NCI-H1436 (cell line): ENCODE measurements around the gene MRPL21.
A peak's percentile ranks its signal among the peaks of the same experiment; 100 is the strongest.

Experiments used
- DNase-seq: peaks from one replicate; lab custom pipeline; 2025; lab: John Stamatoyannopoulos, UW

The MRPL21 gene

GRCh38 chr11:68903288-68904247 lies at the start of gene MRPL21, which contains the start of gene IGHMBP2:
Gene MRPL21, minus strand, starts transcription at chr11:68903832. Its CDS starts 22 bp downstream, at chr11:68903810.
Gene IGHMBP2, plus strand, starts transcription at chr11:68903891. Its CDS starts 62 bp downstream, at chr11:68903953.
- DNase-seq = peak; percentile 75

GRCh38 chr11:68950762-68951161 lies 47.1 kb upstream of the MRPL21 start:
- no peak for DNase-seq

GRCh38 chr11:68950270-68950669 lies 46.6 kb upstream of the MRPL21 start:
- DNase-seq = no peak

- no peak for DNase-seq
These were observed 45.3 kb upstream of the MRPL21 start for GRCh38 chr11:68948935-68949334.

GRCh38 chr11:68948496-68948895 lies 44.9 kb upstream of the MRPL21 start:
- DNase-seq = no peak

GRCh38 chr11:68947151-68947550 lies 43.5 kb upstream of the MRPL21 start:
- no peak for DNase-seq

GRCh38 chr11:68946416-68947090 lies 42.9 kb upstream of the MRPL21 start:
- no peak for DNase-seq

- no peak for DNase-seq
These were observed 39.2 kb upstream of the MRPL21 start for GRCh38 chr11:68942751-68943271.

- DNase-seq = no peak
These were observed 38.5 kb upstream of the MRPL21 start for GRCh38 chr11:68942095-68942620.

- DNase-seq = no peak
These were observed 37.9 kb upstream of the MRPL21 start for GRCh38 chr11:68941324-68942094.

- DNase-seq = no peak
These were observed 37.2 kb upstream of the MRPL21 start for GRCh38 chr11:68940651-68941323.

GRCh38 chr11:68939583-68940555 lies 36.2 kb upstream of the MRPL21 start:
- DNase-seq = no peak

GRCh38 chr11:68938816-68939582 lies 35.4 kb upstream of the MRPL21 start:
- no peak for DNase-seq

- no peak for DNase-seq
These were observed 34.5 kb upstream of the MRPL21 start for GRCh38 chr11:68938088-68938487.

GRCh38 chr11:68936676-68937620 lies 33.3 kb upstream of the MRPL21 start:
- no peak for DNase-seq

- DNase-seq = no peak
These were observed 32.7 kb upstream of the MRPL21 start for GRCh38 chr11:68936358-68936636.

- DNase-seq = no peak
These were observed 32.1 kb upstream of the MRPL21 start for GRCh38 chr11:68935516-68936357.
